Measurements from ENCODE around the gene RAB12. TPM values are rescaled to one million over a fixed set of nuclear protein-coding genes. Genes with fewer than 3 reads are reported as not detected.
A peak's percentile ranks its signal among the peaks of the same experiment; 100 is the strongest.

Gene RAB12
- total RNA-seq, 6 donors from 2014 or later = 24.1 to 88.6 (median 44.1) TPM

GRCh38 chr18:8673256-8674209, 64.3 kb downstream of the RAB12 start:
- Histone ChIP-seq H3K27me3 (no peaks in the 10 kb centered on the region), H3K9me3 (no peaks in the 10 kb centered on the region), H3K4me1 (no peaks in the 10 kb centered on the region), H3K27ac (no peak overlapping the region), H3K36me3 (no peaks in the 10 kb centered on the region), H3K4me3 (no peak overlapping the region)
- TF ChIP-seq EP300 (IDR thresholded peaks at IDR 0.05) = no peak
- TF ChIP-seq, protein P1, sequence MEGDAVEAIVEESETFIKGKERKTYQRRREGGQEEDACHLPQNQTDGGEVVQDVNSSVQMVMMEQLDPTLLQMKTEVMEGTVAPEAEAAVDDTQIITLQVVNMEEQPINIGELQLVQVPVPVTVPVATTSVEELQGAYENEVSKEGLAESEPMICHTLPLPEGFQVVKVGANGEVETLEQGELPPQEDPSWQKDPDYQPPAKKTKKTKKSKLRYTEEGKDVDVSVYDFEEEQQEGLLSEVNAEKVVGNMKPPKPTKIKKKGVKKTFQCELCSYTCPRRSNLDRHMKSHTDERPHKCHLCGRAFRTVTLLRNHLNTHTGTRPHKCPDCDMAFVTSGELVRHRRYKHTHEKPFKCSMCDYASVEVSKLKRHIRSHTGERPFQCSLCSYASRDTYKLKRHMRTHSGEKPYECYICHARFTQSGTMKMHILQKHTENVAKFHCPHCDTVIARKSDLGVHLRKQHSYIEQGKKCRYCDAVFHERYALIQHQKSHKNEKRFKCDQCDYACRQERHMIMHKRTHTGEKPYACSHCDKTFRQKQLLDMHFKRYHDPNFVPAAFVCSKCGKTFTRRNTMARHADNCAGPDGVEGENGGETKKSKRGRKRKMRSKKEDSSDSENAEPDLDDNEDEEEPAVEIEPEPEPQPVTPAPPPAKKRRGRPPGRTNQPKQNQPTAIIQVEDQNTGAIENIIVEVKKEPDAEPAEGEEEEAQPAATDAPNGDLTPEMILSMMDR (IDR thresholded peaks at IDR 0.05) = no peak
- TF ChIP-seq POLR2A (IDR thresholded peaks at IDR 0.05) = no peak
- no peak for TF ChIP-seq POLR2AphosphoS5 (IDR thresholded peaks at IDR 0.05)
- 89 to 90% methylated on average over 9 of the region's 9 CpGs for WGBS, 2 donors
- DNase-seq = no peak
- ATAC-seq (ENCODE audit: low FRiP score in 2 of 2) = no peak

DNA sequence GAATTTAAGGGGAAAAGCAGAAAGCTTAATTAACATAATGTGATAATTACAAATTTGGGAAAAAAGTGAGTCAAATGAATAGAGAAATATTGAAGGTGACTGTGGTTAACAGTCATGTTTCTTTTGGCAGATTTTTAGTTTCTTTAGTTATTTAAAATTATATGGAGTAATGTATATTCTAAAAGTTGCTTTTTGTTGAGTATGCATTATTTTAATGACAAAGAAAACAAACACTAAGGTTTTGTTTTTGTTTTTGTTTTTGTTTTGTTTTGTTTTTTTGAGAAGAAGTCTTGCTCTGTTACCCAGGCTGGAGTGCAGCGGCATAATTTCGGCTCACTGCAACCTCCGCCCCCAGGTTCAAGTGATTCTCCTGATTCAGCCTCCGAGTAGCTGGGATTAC, 65.8 kb downstream of the RAB12 start:
- no peak for TF ChIP-seq EP300 (IDR thresholded peaks at IDR 0.05)
- no peak for TF ChIP-seq POLR2A (IDR thresholded peaks at IDR 0.05)
- TF ChIP-seq, protein P1 (IDR thresholded peaks at IDR 0.05) = no peak
- no peak for TF ChIP-seq POLR2AphosphoS5 (IDR thresholded peaks at IDR 0.05)
- Histone ChIP-seq H3K27me3 (no peaks in the 10 kb centered on the region), H3K9me3 (no peaks in the 10 kb centered on the region), H3K27ac (no peak overlapping the region), H3K4me1 (no peaks in the 10 kb centered on the region), H3K36me3 (no peaks in the 10 kb centered on the region), H3K4me3 (no peak overlapping the region)
- 66 to 87% methylated on average over 4 of the region's 4 CpGs for WGBS, 2 donors
- no peak for DNase-seq
- ATAC-seq (ENCODE audit: low FRiP score in 2 of 2) = no peak

DNA sequence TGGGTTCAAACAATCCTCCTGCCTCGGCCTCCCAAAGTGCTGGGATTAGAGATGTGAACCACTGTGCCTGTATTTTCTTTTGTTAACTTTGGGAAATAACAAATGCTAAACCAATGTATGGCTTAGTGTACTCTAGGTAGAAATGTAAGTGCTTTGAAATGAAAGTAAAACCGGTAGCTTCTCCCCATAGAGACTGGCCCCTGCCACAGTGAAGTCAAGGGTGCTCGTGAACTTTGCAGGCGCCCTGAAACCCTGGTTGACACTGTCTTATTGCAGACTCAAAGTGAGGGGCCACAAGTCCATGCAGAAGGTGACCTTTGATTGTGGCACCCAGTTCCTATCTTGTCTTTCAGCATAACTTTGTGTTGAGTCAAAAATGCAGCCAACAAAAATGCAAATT, 72.0 kb downstream of the RAB12 start:
- H3K4me3 ChIP-seq = no peak overlapping the region
- no peak overlapping the region for H3K27ac ChIP-seq
- no peaks in the 10 kb centered on the region for H3K36me3 ChIP-seq
- ATAC-seq (ENCODE audit: low FRiP score in 2 of 2) = no peak
- no peaks in the 10 kb centered on the region for H3K9me3 ChIP-seq
- 75 to 93% methylated on average over 4 of the region's 4 CpGs for WGBS, 2 donors
- no peak for TF ChIP-seq EP300 (IDR thresholded peaks at IDR 0.05)
- no peak for TF ChIP-seq POLR2A (IDR thresholded peaks at IDR 0.05)
- TF ChIP-seq, protein P1 (IDR thresholded peaks at IDR 0.05) = no peak
- TF ChIP-seq POLR2AphosphoS5 (IDR thresholded peaks at IDR 0.05) = no peak
- no peak for DNase-seq
- H3K27me3 ChIP-seq = no peaks in the 10 kb centered on the region
- H3K4me1 ChIP-seq = no peaks in the 10 kb centered on the region

DNA sequence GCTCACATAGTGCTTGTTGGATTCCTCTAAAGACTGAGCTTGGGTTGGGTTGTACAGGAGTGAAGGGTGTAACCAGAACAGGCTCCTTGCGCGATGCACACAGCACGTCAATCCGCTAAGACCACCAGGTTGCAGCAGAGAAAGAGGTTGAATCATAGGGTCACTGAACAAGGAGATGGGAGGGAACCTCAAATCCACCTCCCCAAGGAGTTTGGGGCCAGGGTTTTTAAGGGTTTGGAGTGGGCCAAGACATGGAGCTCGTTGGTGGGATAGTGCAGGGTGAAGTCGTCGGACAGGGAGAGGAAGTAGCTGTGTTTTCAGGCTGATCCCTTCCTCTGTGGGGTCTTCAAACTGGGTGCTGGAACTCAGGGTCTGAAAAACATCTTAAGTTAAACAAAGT, 75.3 kb downstream of the RAB12 start:
- Histone ChIP-seq H3K27me3 (no peaks in the 10 kb centered on the region), H3K4me1 (no peaks in the 10 kb centered on the region), H3K27ac (no peak overlapping the region), H3K4me3 (no peak overlapping the region), H3K9me3 (no peaks in the 10 kb centered on the region), H3K36me3 (no peaks in the 10 kb centered on the region)
- WGBS, 2 donors = 94 to 95% methylated on average over 7 of the region's 7 CpGs
- DNase-seq (no peak), ATAC-seq (ENCODE audit: low FRiP score in 2 of 2) (no peak)
- no peak for TF ChIP-seq EP300 (IDR thresholded peaks at IDR 0.05)
- no peak for TF ChIP-seq POLR2AphosphoS5 (IDR thresholded peaks at IDR 0.05)
- no peak for TF ChIP-seq POLR2A (IDR thresholded peaks at IDR 0.05)

- Histone ChIP-seq H3K27ac (no peak overlapping the region), H3K27me3 (no peaks in the 10 kb centered on the region), H3K36me3 (no peaks in the 10 kb centered on the region), H3K4me1 (no peaks in the 10 kb centered on the region), H3K4me3 (no peak overlapping the region), H3K9me3 (no peaks in the 10 kb centered on the region)
- 83 to 84% methylated on average over 12 to 13 of the region's 13 CpGs for WGBS, 2 donors
- peak in 1 of 2 donors; percentile 16 for DNase-seq
- no peak for TF ChIP-seq POLR2AphosphoS5 (IDR thresholded peaks at IDR 0.05)
- TF ChIP-seq POLR2A (IDR thresholded peaks at IDR 0.05) = no peak
- no peak for TF ChIP-seq EP300 (IDR thresholded peaks at IDR 0.05)
- TF ChIP-seq, protein P1 (IDR thresholded peaks at IDR 0.05) = no peak
- peak in 1 of 2 donors; percentile 24 for ATAC-seq (ENCODE audit: low FRiP score in 2 of 2)
Measured at GRCh38 chr18:8685141-8685913, 76.1 kb downstream of the RAB12 start.

Data from upper lobe of left lung (tissue), 6 donors.